HG02678 (cell line): ENCODE data around the gene NTM.

Source experiments
- ATAC-seq: cut with Tn5 transposase; IDR thresholded peaks from one replicate; pipeline ENCODE4 v1.9.1; 2021; ENCODE audit warnings: mild to moderate bottlenecking, moderate library complexity; ENCODE audit not compliant: unreplicated experiment

Gene NTM

GRCh38 chr11:131756479-131757110, 386.2 kb downstream of the NTM start:
- ATAC-seq = no peak

GRCh38 chr11:131758726-131759125, 388.3 kb downstream of the NTM start:
- no peak for ATAC-seq

- ATAC-seq = no peak
Measured at GRCh38 chr11:131759140-131759539, 388.7 kb downstream of the NTM start.

GRCh38 chr11:131760091-131761061, 390.0 kb downstream of the NTM start:
- no peak for ATAC-seq

- no peak for ATAC-seq
Measured at GRCh38 chr11:131762346-131763110, 392.1 kb downstream of the NTM start.

- ATAC-seq = no peak
Measured at GRCh38 chr11:131763193-131763890, 392.9 kb downstream of the NTM start.

- ATAC-seq = no peak
Measured at GRCh38 chr11:131764126-131764525, 393.7 kb downstream of the NTM start.

GRCh38 chr11:131764649-131765048, 394.2 kb downstream of the NTM start:
- ATAC-seq = no peak

GRCh38 chr11:131766637-131767036, 396.2 kb downstream of the NTM start:
- ATAC-seq = no peak

- ATAC-seq = no peak
Measured at GRCh38 chr11:131767421-131767820, 397.0 kb downstream of the NTM start.

GRCh38 chr11:131770801-131771200, 400.4 kb downstream of the NTM start:
- ATAC-seq = no peak

GRCh38 chr11:131771471-131771870, 401.1 kb downstream of the NTM start:
- no peak for ATAC-seq

- ATAC-seq = no peak
Measured at GRCh38 chr11:131773626-131774025, 403.2 kb downstream of the NTM start.

- ATAC-seq = no peak
Measured at GRCh38 chr11:131776211-131776610, 405.8 kb downstream of the NTM start.

GRCh38 chr11:131785801-131786200, 415.4 kb downstream of the NTM start:
- no peak for ATAC-seq

GRCh38 chr11:131787119-131787518, 416.7 kb downstream of the NTM start:
- ATAC-seq = no peak

- ATAC-seq = no peak
Measured at GRCh38 chr11:131790586-131790985, 420.2 kb downstream of the NTM start.

GRCh38 chr11:131792243-131792642, 421.8 kb downstream of the NTM start:
- no peak for ATAC-seq

- no peak for ATAC-seq
Measured at GRCh38 chr11:131796089-131796488, 425.7 kb downstream of the NTM start.

- no peak for ATAC-seq
Measured at GRCh38 chr11:131796541-131796940, 426.1 kb downstream of the NTM start.

GRCh38 chr11:131800452-131800851, 430.0 kb downstream of the NTM start:
- no peak for ATAC-seq
